Measurements from ENCODE around the gene GATB.

- TF ChIP-seq CTCF (conservative IDR thresholded peaks at IDR 0.05), result no peak
- no peak for TF ChIP-seq ZFX (IDR thresholded peaks at IDR 0.05)
These were observed 24.4 kb downstream of the GATB start for GRCh38 chr4:151736361-151736760.

All from C4-2B (cell line).